ENCODE results near the gene LMAN2L. TPM values are rescaled to one million over a fixed set of nuclear protein-coding genes. Genes with fewer than 3 reads are reported as not detected.

LMAN2L gene
- total RNA-seq, 1 donor from 2014 or later: 19.1 TPM

Other genes starting within 250 kb of the LMAN2L start
- 0.70 TPM for gene NEURL3, start 234.7 kb downstream of the LMAN2L start, total RNA-seq
- gene ARID5A, start 203.3 kb downstream of the LMAN2L start, total RNA-seq: 36.6 TPM
- gene KANSL3, start 101.8 kb downstream of the LMAN2L start, total RNA-seq: 57.2 TPM
- gene FER1L5, start 97.3 kb downstream of the LMAN2L start, total RNA-seq: 1.1 TPM
- 16.0 TPM for gene CNNM4, start 20.8 kb upstream of the LMAN2L start, total RNA-seq
- 18.9 TPM for gene CNNM3, start 76.2 kb upstream of the LMAN2L start, total RNA-seq
- 10.2 TPM for gene ANKRD23, start 104.0 kb upstream of the LMAN2L start, total RNA-seq
- gene ANKRD39, start 118.0 kb upstream of the LMAN2L start, total RNA-seq: 13.0 TPM
- gene SEMA4C, start 130.0 kb upstream of the LMAN2L start, total RNA-seq: 58.0 TPM
- gene FAM178B, start 246.5 kb upstream of the LMAN2L start, total RNA-seq: 1.0 TPM